BJ (cell line): ENCODE data around the gene ITGA11. TPM values are rescaled to one million over a fixed set of nuclear protein-coding genes. Genes with fewer than 3 reads are reported as not detected.

Source experiments
- CTCF ChIA-PET: fragments of 350-600 bp; formaldehyde crosslinking; extraction: SDS; loops from one replicate; lab custom pipeline; 2021; ENCODE audit warnings: antibody characterized with exemption, inconsistent platforms; lab: Yijun Ruan, JAX
- POLR2A ChIA-PET: fragments of 300-600 bp; sonication (Branson Sonifier 250); formaldehyde crosslinking; extraction: SDS; loops from one replicate; lab custom pipeline; 2021; ENCODE audit warnings: antibody characterized with exemption; lab: Charles Lee
- DNase-seq: peaks from one replicate; pipeline ENCODE4 v3.0.0-alpha.2; 2011; ENCODE audit warnings: low read depth
- H3K27me3 ChIP-seq: 2 replicates; pipeline ENCODE4 v1.6.0; 2011; ENCODE audit warnings: low read length; ENCODE audit not compliant: control insufficient read depth, insufficient read depth
- H3K36me3 ChIP-seq: 2 replicates; pipeline ENCODE4 v1.5.1; 2011; ENCODE audit warnings: low read length; ENCODE audit not compliant: control insufficient read depth, insufficient read depth
- H3K4me3 ChIP-seq: 2 replicates; pipeline ENCODE4 v1.5.1; 2011; ENCODE audit warnings: low read depth, mild to moderate bottlenecking, control low read depth, low read length
- polyA minus RNA-seq: library from RNA; depleted of rRNA, polyadenylated mRNA; stranded (reverse); fragments of >200 nt; gene quantifications from 2 replicates; pipeline ENCODE4 v1.2.3, GENCODE V29; 2011; rRNA and poly(A)+ RNA removed
- polyA plus RNA-seq: library from polyadenylated mRNA; depleted of rRNA; stranded (reverse); fragments of >200 nt; gene quantifications from 2 replicates; pipeline ENCODE4 v1.2.3, GENCODE V29; 2011; rRNA removed
- TF ChIP-seq, protein P1 (sequence below): IDR thresholded peaks from 2 replicates; pipeline ENCODE4 v1.5.1; 2011; ENCODE audit warnings: low read depth, mild to moderate bottlenecking, control low read depth, inconsistent platforms, low read length, moderate library complexity; ENCODE audit not compliant: insufficient read depth

Gene ITGA11, protein sequence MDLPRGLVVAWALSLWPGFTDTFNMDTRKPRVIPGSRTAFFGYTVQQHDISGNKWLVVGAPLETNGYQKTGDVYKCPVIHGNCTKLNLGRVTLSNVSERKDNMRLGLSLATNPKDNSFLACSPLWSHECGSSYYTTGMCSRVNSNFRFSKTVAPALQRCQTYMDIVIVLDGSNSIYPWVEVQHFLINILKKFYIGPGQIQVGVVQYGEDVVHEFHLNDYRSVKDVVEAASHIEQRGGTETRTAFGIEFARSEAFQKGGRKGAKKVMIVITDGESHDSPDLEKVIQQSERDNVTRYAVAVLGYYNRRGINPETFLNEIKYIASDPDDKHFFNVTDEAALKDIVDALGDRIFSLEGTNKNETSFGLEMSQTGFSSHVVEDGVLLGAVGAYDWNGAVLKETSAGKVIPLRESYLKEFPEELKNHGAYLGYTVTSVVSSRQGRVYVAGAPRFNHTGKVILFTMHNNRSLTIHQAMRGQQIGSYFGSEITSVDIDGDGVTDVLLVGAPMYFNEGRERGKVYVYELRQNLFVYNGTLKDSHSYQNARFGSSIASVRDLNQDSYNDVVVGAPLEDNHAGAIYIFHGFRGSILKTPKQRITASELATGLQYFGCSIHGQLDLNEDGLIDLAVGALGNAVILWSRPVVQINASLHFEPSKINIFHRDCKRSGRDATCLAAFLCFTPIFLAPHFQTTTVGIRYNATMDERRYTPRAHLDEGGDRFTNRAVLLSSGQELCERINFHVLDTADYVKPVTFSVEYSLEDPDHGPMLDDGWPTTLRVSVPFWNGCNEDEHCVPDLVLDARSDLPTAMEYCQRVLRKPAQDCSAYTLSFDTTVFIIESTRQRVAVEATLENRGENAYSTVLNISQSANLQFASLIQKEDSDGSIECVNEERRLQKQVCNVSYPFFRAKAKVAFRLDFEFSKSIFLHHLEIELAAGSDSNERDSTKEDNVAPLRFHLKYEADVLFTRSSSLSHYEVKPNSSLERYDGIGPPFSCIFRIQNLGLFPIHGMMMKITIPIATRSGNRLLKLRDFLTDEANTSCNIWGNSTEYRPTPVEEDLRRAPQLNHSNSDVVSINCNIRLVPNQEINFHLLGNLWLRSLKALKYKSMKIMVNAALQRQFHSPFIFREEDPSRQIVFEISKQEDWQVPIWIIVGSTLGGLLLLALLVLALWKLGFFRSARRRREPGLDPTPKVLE
- polyA plus RNA-seq (47.2 and 72.7 TPM in 2 replicates), polyA minus RNA-seq (23.8 and 52.8 TPM in 2 replicates)

DNA sequence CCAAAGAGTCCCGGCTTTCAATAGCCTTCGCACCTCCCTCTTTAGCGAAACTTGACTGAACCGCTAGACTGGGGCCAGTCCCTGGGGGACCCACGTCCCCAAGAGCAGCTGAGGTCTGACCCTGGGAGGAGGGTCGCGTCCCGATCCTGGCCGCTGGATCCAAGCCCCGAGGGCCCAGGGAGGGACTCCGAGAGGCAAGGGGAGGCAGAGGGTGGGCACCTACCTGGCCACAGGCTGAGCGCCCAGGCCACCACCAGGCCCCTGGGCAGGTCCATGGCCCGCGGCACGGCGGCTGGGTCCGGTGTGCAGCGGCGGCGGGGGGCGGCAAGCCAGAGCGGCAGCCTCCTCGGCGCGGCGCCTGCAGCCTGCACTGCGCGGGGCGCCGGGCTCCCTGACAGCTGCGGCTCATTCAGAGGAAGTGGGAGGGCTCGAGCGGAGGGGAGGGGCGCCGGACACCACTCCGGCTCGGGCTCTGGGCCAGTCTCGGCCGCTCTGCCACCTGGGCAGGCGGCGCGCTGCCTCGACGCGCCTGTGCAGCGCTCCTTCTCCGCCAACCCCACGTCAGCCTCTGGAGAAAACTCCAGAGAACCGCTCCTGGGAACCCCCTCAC lies at the start of gene ITGA11:
Gene ITGA11 (minus strand): TSS at position 372 of the 610 bp plus-strand sequence. CDS start 97 bp downstream, at position 275.
- H3K36me3 ChIP-seq, result no peaks in the 10 kb centered on the region
- H3K27me3 ChIP-seq, result peaks cover 27% of the 10 kb centered on the region
- H3K4me3 ChIP-seq, result peak within 1 kb of the TSS; percentile 57
- CTCF ChIA-PET, result interaction anchor here (1.2 kb wide), 1 partner anchor 118 kb away, joined by 5 read pairs; no protein-coding TSS in a partner anchor
- DNase-seq, result no peak
- POLR2A ChIA-PET, result no interaction called here
- TF ChIP-seq, protein P1, sequence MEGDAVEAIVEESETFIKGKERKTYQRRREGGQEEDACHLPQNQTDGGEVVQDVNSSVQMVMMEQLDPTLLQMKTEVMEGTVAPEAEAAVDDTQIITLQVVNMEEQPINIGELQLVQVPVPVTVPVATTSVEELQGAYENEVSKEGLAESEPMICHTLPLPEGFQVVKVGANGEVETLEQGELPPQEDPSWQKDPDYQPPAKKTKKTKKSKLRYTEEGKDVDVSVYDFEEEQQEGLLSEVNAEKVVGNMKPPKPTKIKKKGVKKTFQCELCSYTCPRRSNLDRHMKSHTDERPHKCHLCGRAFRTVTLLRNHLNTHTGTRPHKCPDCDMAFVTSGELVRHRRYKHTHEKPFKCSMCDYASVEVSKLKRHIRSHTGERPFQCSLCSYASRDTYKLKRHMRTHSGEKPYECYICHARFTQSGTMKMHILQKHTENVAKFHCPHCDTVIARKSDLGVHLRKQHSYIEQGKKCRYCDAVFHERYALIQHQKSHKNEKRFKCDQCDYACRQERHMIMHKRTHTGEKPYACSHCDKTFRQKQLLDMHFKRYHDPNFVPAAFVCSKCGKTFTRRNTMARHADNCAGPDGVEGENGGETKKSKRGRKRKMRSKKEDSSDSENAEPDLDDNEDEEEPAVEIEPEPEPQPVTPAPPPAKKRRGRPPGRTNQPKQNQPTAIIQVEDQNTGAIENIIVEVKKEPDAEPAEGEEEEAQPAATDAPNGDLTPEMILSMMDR, result no peak

DNA sequence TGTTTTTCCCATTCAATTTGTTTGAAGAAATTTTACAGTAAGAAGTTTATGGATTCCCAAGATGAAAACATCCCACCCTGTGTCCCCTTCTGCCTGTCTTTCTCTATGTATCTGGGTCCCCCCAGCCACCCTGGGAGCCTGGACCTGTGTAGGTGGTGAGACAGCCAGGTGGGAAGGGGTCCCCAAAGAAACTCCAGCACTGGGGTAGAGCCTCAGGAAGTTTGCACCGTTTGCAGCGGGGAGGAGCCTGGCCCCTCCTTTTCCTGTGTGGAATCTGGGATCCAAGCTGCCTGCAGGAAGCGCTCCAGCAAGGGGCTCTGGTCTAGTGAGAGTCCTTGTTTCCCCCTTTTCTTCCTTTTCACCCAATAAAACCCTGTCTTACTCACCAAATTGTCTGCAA lies 49.4 kb upstream of the ITGA11 start:
- POLR2A ChIA-PET, result no interaction called here
- CTCF ChIA-PET, result no interaction called here
- TF ChIP-seq, protein P1, result no peak
- Histone ChIP-seq H3K36me3 (no peaks in the 10 kb centered on the region), H3K4me3 (no peak overlapping the region), H3K27me3 (0 out of 2 replicates have a peak, but pooled peaks cover 11% of the 10 kb centered on the region)
- no peak for DNase-seq

DNA sequence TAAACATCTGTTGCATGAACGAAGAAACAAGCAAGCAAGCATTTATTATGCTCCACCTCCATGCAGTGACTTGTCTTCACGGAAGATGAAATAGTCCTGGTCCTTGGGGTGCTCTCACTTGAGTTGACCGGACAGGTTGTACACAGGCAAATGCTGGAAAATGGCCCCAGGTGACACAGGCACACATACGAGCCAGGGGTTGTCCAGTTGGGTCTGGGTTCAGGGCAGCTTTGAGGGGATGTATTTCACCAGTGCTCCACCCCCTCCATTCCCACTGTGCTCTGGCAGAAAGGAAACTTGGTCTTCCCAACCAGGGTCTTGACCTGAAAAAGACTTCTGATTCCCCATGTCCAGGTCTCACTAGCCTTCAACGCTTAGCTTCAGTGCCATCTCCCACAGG lies 48.3 kb upstream of the ITGA11 start:
- ChIA-PET CTCF (interaction anchor here (1.1 to 2.3 kb wide), 3 partner anchors 9 to 70 kb away, joined by 3 to 10 read pairs (median 4); no protein-coding TSS in a partner anchor), POLR2A (no interaction called here)

DNA sequence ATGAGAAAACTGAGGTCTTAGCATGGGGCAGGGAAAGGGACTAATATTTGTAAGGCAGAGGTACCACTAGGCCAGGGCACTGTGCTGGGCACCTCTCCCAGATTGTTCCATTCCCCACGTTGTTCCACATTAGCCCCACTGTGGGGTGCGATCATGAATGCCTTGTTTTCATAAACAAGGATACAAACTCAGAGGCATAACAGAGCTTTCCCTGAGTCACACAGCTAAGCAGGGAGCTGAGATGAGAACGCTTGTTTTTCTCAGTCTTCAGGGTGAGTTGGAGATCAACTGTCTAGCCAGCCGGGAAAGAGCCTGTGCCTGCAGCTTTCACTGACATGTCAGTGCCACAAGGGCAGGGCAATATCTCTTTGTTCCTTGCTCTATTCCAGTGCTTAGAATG lies 47.9 kb upstream of the ITGA11 start:
- 0 out of 2 replicates have a peak, but pooled peaks cover 11% of the 10 kb centered on the region for H3K27me3 ChIP-seq
- no peak for DNase-seq
- H3K36me3 ChIP-seq, result no peaks in the 10 kb centered on the region
- TF ChIP-seq, protein P1, result no peak
- POLR2A ChIA-PET, result no interaction called here
- CTCF ChIA-PET, result interaction anchor here (1.0 to 2.3 kb wide), 7 partner anchors 8 to 174 kb away, joined by 3 to 10 read pairs (median 4); no protein-coding TSS in a partner anchor
- no peak overlapping the region for H3K4me3 ChIP-seq

More for the DNA sequence above, 48.3 kb upstream of the ITGA11 start:
- TF ChIP-seq, protein P1, result no peak
- no peak for DNase-seq
- Histone ChIP-seq H3K36me3 (no peaks in the 10 kb centered on the region), H3K4me3 (no peak overlapping the region), H3K27me3 (0 out of 2 replicates have a peak, but pooled peaks cover 11% of the 10 kb centered on the region)
